GM21390 (cell line): ENCODE measurements around the gene NOS3.

Experiments
- ATAC-seq: cut with Tn5 transposase; IDR thresholded peaks from one replicate; pipeline ENCODE4 v1.9.1; 2021; ENCODE audit not compliant: unreplicated experiment

Gene NOS3

GRCh38 chr7:151053751-151054150 is 62.9 kb downstream of the NOS3 start:
- no peak for ATAC-seq

- ATAC-seq, result no peak
These were observed 65.5 kb downstream of the NOS3 start for GRCh38 chr7:151056283-151056665.

- ATAC-seq, result no peak
These were observed 66.1 kb downstream of the NOS3 start for GRCh38 chr7:151056666-151057505.

GRCh38 chr7:151057506-151057988 is 66.7 kb downstream of the NOS3 start, which contains the start of gene CDK5:
Gene CDK5, minus strand, starts transcription at chr7:151057897. Its CDS starts 49 bp downstream, at chr7:151057848.
- peak; percentile 17 for ATAC-seq

- peak; percentile 87 for ATAC-seq
These were observed 67.4 kb downstream of the NOS3 start for GRCh38 chr7:151057989-151058780.

GRCh38 chr7:151058781-151059366 is 68.1 kb downstream of the NOS3 start:
- no peak for ATAC-seq

- ATAC-seq, result peak; percentile 28
These were observed 68.7 kb downstream of the NOS3 start, which contains the start of gene SLC4A2 for GRCh38 chr7:151059367-151060112. Gene SLC4A2, plus strand, starts transcription at chr7:151059589. Its CDS starts 2,399 bp downstream, at chr7:151061988.

- no peak for ATAC-seq
These were observed 69.2 kb downstream of the NOS3 start for GRCh38 chr7:151060113-151060415.

GRCh38 chr7:151060416-151061212 is 69.8 kb downstream of the NOS3 start:
- no peak for ATAC-seq

- ATAC-seq, result no peak
These were observed 70.6 kb downstream of the NOS3 start for GRCh38 chr7:151061213-151062110.

GRCh38 chr7:151062111-151062398 is 71.2 kb downstream of the NOS3 start:
- ATAC-seq, result no peak

GRCh38 chr7:151062399-151063211 is 71.8 kb downstream of the NOS3 start:
- no peak for ATAC-seq

- no peak for ATAC-seq
These were observed 72.4 kb downstream of the NOS3 start for GRCh38 chr7:151063212-151063561.
